SK-N-SH treated with all-trans-retinoic acid at 6 μM for 48 hours (cell line): Measurements from ENCODE around the gene PDCL3.

Experiments used
- ATAC-seq: fragments of 200-7000 bp; cut with Tn5 transposase; 3 replicates; pipeline ENCODE4 v1.9.1; 2020; ENCODE audit warnings: mild to moderate bottlenecking, moderate library complexity
- ARNTL ChIP-seq: fragments of 450-650 bp; formaldehyde crosslinking; IDR thresholded peaks from 2 replicates; pipeline ENCODE4 v1.5.0; 2020; ENCODE audit warnings: low read depth, mild to moderate bottlenecking, moderate library complexity, borderline replicate concordance
- BACH2 ChIP-seq: fragments of 250-450 bp; sonication (Bioruptor Pico); IDR thresholded peaks from 2 replicates; pipeline ENCODE4 v1.9.0; 2021; ENCODE audit warnings: mild to moderate bottlenecking, borderline replicate concordance
- CSDC2 ChIP-seq: fragments of 250-450 bp; sonication (Bioruptor Pico); IDR thresholded peaks from 2 replicates; pipeline ENCODE4 v1.5.0; 2020; ENCODE audit warnings: mild to moderate bottlenecking, moderate library complexity
- ESRRG ChIP-seq: fragments of 250-450 bp; sonication (Bioruptor Pico); IDR thresholded peaks from 2 replicates; pipeline ENCODE4 v1.6.1; 2021; ENCODE audit warnings: mild to moderate bottlenecking
- OSR1 ChIP-seq: fragments of 250-450 bp; sonication (Bioruptor Pico); IDR thresholded peaks from 2 replicates; pipeline ENCODE4 v1.8.0; 2022; ENCODE audit warnings: moderate library complexity, mild to moderate bottlenecking, inconsistent platforms
- PPARA ChIP-seq: fragments of 250-450 bp; sonication (Bioruptor Pico); IDR thresholded peaks from 2 replicates; pipeline ENCODE4 v1.5.0; 2020; ENCODE audit warnings: mild to moderate bottlenecking, borderline replicate concordance
- RARB ChIP-seq: fragments of 250-450 bp; sonication (Bioruptor Pico); IDR thresholded peaks from 2 replicates; pipeline ENCODE4 v1.8.0; 2021; ENCODE audit warnings: mild to moderate bottlenecking, moderate library complexity
- TCF4 ChIP-seq: fragments of 250-450 bp; sonication (Bioruptor Pico); IDR thresholded peaks from 2 replicates; pipeline ENCODE4 v1.8.0; 2021; ENCODE audit warnings: mild to moderate bottlenecking, moderate library complexity, borderline replicate concordance
- TOX ChIP-seq: fragments of 250-450 bp; sonication (Bioruptor Pico); IDR thresholded peaks from 2 replicates; pipeline ENCODE4 v1.8.0; 2021; ENCODE audit warnings: mild to moderate bottlenecking, moderate library complexity, borderline replicate concordance
- ZC3H10 ChIP-seq: fragments of 250-450 bp; sonication (Bioruptor Pico); IDR thresholded peaks from 2 replicates; pipeline ENCODE4 v1.5.1; 2021; ENCODE audit warnings: mild to moderate bottlenecking, moderate library complexity
- ZFP3 ChIP-seq: fragments of 250-450 bp; sonication (Bioruptor Pico); IDR thresholded peaks from 2 replicates; pipeline ENCODE4 v1.5.0; 2020; ENCODE audit warnings: mild to moderate bottlenecking, moderate library complexity
- ZFP30 ChIP-seq: fragments of 450-650 bp; formaldehyde crosslinking; IDR thresholded peaks from 2 replicates; pipeline ENCODE4 v1.5.0; 2022; ENCODE audit warnings: mild to moderate bottlenecking, moderate library complexity
- ZNF70 ChIP-seq: fragments of 450-650 bp; formaldehyde crosslinking; IDR thresholded peaks from 2 replicates; pipeline ENCODE4 v1.5.0; 2020; ENCODE audit warnings: mild to moderate bottlenecking, moderate library complexity
- ZNF8 ChIP-seq: fragments of 450-650 bp; formaldehyde crosslinking; IDR thresholded peaks from 2 replicates; pipeline ENCODE4 v1.5.0; 2020; ENCODE audit warnings: mild to moderate bottlenecking, moderate library complexity
- TF ChIP-seq, protein P1 (sequence below): fragments of 250-450 bp; sonication (Bioruptor Pico); IDR thresholded peaks from 2 replicates; pipeline ENCODE4 v1.5.1; 2020; ENCODE audit warnings: low read depth, mild to moderate bottlenecking, moderate library complexity
- TF ChIP-seq, protein P2 (sequence below): fragments of 250-450 bp; sonication (Bioruptor Pico); IDR thresholded peaks from 2 replicates; pipeline ENCODE4 v1.8.0; 2021; ENCODE audit warnings: low read depth, mild to moderate bottlenecking, moderate library complexity, borderline replicate concordance
- TF ChIP-seq, protein P3 (sequence below): fragments of 250-450 bp; sonication (Bioruptor Pico); IDR thresholded peaks from 2 replicates; pipeline ENCODE4 v1.5.0; 2020; ENCODE audit warnings: mild to moderate bottlenecking, moderate library complexity
- TF ChIP-seq, protein P4 (sequence below): fragments of 250-450 bp; sonication (Bioruptor Pico); IDR thresholded peaks from 2 replicates; pipeline ENCODE4 v1.5.1; 2021; ENCODE audit warnings: mild to moderate bottlenecking, moderate library complexity
- TF ChIP-seq, protein P5 (sequence below): fragments of 250-450 bp; sonication (Bioruptor Pico); IDR thresholded peaks from 2 replicates; pipeline ENCODE4 v1.8.0; 2020; ENCODE audit warnings: mild to moderate bottlenecking, moderate library complexity, borderline replicate concordance

Gene PDCL3

DNA sequence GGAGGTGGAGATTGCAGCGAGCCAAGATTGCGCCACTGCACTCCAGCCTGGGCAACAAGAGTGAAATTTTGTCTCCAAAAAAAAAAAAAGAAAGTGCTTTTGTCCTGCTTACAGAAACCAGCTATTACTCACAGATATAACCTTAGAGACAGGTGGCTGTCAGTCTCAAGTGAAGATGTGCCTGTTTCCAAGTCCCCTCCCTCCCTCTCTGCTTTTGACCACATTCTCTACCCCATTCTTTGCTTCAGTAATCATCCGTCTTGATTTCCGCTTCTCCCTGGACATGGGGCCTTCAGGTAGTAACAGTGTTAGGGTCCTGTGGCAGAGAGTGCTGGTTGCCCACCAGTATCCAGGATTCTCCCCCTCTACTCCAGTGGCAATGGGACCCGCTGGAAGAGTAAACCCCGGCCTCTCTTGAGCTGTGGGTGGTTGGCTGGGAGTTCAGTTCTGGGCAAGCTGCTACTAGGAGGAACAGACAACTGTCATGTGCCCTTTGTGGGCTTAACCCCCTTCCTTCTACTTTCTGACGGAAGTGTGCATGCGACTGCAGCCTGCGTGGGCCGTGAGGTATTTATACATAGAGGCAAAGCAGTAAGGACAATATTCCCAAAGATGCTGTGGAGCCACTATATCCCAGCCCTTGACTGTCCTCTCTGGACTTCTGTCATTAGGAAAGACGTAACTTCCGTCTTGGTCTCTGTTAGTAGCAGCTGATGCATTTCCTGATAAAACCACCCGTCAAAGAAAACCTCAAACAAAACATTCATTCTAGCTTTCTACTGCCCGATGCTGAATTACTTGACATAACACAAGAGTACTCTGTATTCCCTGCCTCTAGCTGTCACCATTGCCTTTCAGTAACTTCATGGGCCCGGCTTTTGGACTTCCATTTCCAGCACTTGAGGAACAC is 17.8 kb downstream of the PDCL3 start:
- TF ChIP-seq, protein P1, sequence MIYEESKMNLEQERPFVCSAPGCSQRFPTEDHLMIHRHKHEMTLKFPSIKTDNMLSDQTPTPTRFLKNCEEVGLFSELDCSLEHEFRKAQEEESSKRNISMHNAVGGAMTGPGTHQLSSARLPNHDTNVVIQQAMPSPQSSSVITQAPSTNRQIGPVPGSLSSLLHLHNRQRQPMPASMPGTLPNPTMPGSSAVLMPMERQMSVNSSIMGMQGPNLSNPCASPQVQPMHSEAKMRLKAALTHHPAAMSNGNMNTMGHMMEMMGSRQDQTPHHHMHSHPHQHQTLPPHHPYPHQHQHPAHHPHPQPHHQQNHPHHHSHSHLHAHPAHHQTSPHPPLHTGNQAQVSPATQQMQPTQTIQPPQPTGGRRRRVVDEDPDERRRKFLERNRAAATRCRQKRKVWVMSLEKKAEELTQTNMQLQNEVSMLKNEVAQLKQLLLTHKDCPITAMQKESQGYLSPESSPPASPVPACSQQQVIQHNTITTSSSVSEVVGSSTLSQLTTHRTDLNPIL (CRISPR knock-in tag), result no peak
- TF ChIP-seq RARB (CRISPR knock-in tag), result no peak
- no peak for TF ChIP-seq ZNF70 (CRISPR knock-in tag)
- TF ChIP-seq, protein P2, sequence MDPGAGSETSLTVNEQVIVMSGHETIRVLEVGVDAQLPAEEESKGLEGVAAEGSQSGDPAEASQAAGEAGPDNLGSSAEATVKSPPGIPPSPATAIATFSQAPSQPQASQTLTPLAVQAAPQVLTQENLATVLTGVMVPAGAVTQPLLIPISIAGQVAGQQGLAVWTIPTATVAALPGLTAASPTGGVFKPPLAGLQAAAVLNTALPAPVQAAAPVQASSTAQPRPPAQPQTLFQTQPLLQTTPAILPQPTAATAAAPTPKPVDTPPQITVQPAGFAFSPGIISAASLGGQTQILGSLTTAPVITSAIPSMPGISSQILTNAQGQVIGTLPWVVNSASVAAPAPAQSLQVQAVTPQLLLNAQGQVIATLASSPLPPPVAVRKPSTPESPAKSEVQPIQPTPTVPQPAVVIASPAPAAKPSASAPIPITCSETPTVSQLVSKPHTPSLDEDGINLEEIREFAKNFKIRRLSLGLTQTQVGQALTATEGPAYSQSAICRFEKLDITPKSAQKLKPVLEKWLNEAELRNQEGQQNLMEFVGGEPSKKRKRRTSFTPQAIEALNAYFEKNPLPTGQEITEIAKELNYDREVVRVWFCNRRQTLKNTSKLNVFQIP, result no peak
- TF ChIP-seq, protein P3, sequence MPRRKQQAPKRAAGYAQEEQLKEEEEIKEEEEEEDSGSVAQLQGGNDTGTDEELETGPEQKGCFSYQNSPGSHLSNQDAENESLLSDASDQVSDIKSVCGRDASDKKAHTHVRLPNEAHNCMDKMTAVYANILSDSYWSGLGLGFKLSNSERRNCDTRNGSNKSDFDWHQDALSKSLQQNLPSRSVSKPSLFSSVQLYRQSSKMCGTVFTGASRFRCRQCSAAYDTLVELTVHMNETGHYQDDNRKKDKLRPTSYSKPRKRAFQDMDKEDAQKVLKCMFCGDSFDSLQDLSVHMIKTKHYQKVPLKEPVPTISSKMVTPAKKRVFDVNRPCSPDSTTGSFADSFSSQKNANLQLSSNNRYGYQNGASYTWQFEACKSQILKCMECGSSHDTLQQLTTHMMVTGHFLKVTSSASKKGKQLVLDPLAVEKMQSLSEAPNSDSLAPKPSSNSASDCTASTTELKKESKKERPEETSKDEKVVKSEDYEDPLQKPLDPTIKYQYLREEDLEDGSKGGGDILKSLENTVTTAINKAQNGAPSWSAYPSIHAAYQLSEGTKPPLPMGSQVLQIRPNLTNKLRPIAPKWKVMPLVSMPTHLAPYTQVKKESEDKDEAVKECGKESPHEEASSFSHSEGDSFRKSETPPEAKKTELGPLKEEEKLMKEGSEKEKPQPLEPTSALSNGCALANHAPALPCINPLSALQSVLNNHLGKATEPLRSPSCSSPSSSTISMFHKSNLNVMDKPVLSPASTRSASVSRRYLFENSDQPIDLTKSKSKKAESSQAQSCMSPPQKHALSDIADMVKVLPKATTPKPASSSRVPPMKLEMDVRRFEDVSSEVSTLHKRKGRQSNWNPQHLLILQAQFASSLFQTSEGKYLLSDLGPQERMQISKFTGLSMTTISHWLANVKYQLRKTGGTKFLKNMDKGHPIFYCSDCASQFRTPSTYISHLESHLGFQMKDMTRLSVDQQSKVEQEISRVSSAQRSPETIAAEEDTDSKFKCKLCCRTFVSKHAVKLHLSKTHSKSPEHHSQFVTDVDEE, result no peak
- TF ChIP-seq ZC3H10 (CRISPR knock-in tag), result no peak
- no peak for TF ChIP-seq ZFP3 (CRISPR knock-in tag)
- TF ChIP-seq ESRRG, result no peak
- TF ChIP-seq ARNTL, result no peak
- no peak for TF ChIP-seq ZFP30 (CRISPR knock-in tag)
- no peak for TF ChIP-seq TCF4 (CRISPR knock-in tag)
- no peak for TF ChIP-seq TOX (CRISPR knock-in tag)
- TF ChIP-seq, protein P4, sequence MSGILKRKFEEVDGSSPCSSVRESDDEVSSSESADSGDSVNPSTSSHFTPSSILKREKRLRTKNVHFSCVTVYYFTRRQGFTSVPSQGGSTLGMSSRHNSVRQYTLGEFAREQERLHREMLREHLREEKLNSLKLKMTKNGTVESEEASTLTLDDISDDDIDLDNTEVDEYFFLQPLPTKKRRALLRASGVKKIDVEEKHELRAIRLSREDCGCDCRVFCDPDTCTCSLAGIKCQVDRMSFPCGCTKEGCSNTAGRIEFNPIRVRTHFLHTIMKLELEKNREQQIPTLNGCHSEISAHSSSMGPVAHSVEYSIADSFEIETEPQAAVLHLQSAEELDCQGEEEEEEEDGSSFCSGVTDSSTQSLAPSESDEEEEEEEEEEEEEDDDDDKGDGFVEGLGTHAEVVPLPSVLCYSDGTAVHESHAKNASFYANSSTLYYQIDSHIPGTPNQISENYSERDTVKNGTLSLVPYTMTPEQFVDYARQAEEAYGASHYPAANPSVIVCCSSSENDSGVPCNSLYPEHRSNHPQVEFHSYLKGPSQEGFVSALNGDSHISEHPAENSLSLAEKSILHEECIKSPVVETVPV (CRISPR knock-in tag), result no peak
- TF ChIP-seq ZNF8 (CRISPR knock-in tag), result no peak
- TF ChIP-seq OSR1 (CRISPR knock-in tag), result no peak
- no peak for ATAC-seq

DNA sequence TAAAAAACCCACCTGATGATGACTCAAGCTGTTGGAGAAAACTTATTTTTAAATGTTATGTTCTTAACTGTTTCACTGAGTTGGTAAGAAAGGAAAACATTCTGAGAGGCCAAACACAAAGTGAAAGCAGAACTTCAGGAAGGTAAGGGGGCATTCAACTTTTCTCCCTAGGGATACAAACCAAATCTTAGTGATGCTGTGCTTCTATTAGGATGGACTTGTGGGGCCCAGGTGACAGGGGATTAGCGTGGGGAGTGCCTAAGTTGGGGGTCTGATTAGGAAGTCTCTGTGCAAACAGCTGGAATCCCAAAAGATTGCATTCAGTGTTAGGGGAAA is 18.5 kb downstream of the PDCL3 start:
- no peak for ATAC-seq
- TF ChIP-seq ARNTL (no peak), BACH2 (CRISPR knock-in tag) (no peak), ESRRG (no peak), ZC3H10 (CRISPR knock-in tag) (no peak)
- TF ChIP-seq, protein P1 (CRISPR knock-in tag), result no peak
- TF ChIP-seq, protein P3, result no peak

DNA sequence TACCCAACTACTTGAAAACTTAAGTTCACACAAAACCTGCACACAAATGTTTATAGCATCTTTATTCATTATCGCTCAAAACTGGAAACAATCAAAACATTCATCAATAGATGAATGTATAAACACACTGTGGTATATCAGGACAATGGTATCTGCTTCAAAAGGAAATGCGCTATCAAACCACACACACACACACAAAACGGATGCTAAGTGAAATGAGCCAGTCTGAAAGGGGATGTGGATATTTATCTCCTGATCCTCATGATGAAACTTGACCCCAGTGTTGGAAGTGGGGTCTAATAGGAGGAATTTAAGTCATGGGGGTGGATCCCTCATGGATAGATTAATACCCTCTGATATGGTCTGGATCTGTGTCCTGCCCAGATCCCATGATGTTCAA is 22.0 kb downstream of the PDCL3 start:
- no peak for ATAC-seq
- TF ChIP-seq TCF4 (CRISPR knock-in tag), result no peak
- TF ChIP-seq CSDC2 (CRISPR knock-in tag), result no peak
- TF ChIP-seq, protein P1 (CRISPR knock-in tag), result no peak
- TF ChIP-seq RARB (CRISPR knock-in tag), result no peak
- TF ChIP-seq PPARA (CRISPR knock-in tag), result no peak
- TF ChIP-seq ZNF70 (CRISPR knock-in tag), result no peak
- TF ChIP-seq BACH2 (CRISPR knock-in tag), result no peak
- TF ChIP-seq ZFP3 (CRISPR knock-in tag), result no peak
- TF ChIP-seq, protein P5, sequence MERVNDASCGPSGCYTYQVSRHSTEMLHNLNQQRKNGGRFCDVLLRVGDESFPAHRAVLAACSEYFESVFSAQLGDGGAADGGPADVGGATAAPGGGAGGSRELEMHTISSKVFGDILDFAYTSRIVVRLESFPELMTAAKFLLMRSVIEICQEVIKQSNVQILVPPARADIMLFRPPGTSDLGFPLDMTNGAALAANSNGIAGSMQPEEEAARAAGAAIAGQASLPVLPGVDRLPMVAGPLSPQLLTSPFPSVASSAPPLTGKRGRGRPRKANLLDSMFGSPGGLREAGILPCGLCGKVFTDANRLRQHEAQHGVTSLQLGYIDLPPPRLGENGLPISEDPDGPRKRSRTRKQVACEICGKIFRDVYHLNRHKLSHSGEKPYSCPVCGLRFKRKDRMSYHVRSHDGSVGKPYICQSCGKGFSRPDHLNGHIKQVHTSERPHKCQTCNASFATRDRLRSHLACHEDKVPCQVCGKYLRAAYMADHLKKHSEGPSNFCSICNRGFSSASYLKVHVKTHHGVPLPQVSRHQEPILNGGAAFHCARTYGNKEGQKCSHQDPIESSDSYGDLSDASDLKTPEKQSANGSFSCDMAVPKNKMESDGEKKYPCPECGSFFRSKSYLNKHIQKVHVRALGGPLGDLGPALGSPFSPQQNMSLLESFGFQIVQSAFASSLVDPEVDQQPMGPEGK (CRISPR knock-in tag), result no peak
- TF ChIP-seq, protein P4 (CRISPR knock-in tag), result no peak
